ENCODE measurements around the gene FOXN3. TPM values are rescaled to one million over a fixed set of nuclear protein-coding genes. Genes with fewer than 3 reads are reported as not detected.

Gene FOXN3
- total RNA-seq, 1 experiment from 2014 or later, result 8.8 TPM

- Histone ChIP-seq H3K27me3 (ENCODE audit: control insufficient read depth, insufficient read depth, low read length) (no peaks in the 10 kb centered on the region; the same call in 1 of the 2 replicates), H3K9me3 (ENCODE audit: control insufficient read depth, insufficient read depth, low read depth, low read length) (no peaks in the 10 kb centered on the region), H3K4me3 (ENCODE audit: low read depth in 2 of 2, low read length in 2 of 2) (no peak overlapping the region), H3K4me1 (ENCODE audit: control insufficient read depth, insufficient read depth, low read length) (no peaks in the 10 kb centered on the region), H3K27ac (ENCODE audit: low read length) (no peak overlapping the region), H3K36me3 (ENCODE audit: control insufficient read depth, insufficient read depth, low read length) (no peaks in the 10 kb centered on the region)
- ChIA-PET POLR2A (no interaction called here), CTCF (no interaction called here)
- ATAC-seq (no peak), DNase-seq (ENCODE audit: low read depth, low spot score) (no peak)
- no TSS peak for BruUV-seq (replicated peaks)
- in situ Hi-C loops (cut with HindIII; ENCODE audit: low pct_unique_long_range_greater_than_20kb, low sequenced_read_pairs), result no loop called here
- no peak for TF ChIP-seq TCF7L2 (IDR thresholded peaks at IDR 0.05; ENCODE audit: low read depth, low read length)
- no peak for TF ChIP-seq POLR2AphosphoS5 (IDR thresholded peaks at IDR 0.05; ENCODE audit: low read depth, low read length)
- no peak for TF ChIP-seq SIN3A (IDR thresholded peaks at IDR 0.05; ENCODE audit: borderline replicate concordance, insufficient read depth, low read depth, low read length)
- no peak for TF ChIP-seq REST (IDR thresholded peaks at IDR 0.05; ENCODE audit: insufficient read depth in 1 of 2, low read depth in 2 of 2, low read length in 1 of 2)
- TF ChIP-seq, protein P1, sequence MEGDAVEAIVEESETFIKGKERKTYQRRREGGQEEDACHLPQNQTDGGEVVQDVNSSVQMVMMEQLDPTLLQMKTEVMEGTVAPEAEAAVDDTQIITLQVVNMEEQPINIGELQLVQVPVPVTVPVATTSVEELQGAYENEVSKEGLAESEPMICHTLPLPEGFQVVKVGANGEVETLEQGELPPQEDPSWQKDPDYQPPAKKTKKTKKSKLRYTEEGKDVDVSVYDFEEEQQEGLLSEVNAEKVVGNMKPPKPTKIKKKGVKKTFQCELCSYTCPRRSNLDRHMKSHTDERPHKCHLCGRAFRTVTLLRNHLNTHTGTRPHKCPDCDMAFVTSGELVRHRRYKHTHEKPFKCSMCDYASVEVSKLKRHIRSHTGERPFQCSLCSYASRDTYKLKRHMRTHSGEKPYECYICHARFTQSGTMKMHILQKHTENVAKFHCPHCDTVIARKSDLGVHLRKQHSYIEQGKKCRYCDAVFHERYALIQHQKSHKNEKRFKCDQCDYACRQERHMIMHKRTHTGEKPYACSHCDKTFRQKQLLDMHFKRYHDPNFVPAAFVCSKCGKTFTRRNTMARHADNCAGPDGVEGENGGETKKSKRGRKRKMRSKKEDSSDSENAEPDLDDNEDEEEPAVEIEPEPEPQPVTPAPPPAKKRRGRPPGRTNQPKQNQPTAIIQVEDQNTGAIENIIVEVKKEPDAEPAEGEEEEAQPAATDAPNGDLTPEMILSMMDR (IDR thresholded peaks at IDR 0.05), result no peak
- intact Hi-C loops (cut with micrococcal nuclease; ENCODE audit: unreplicated experiment), result no loop called here
Observed at GRCh38 chr14:89452281-89452680, 35.2 kb upstream of the FOXN3 start.

- H3K36me3 ChIP-seq (ENCODE audit: control insufficient read depth, insufficient read depth, low read length), result no peaks in the 10 kb centered on the region
- in situ Hi-C loops (cut with HindIII; ENCODE audit: low pct_unique_long_range_greater_than_20kb, low sequenced_read_pairs) (no loop called here), intact Hi-C loops (cut with micrococcal nuclease; ENCODE audit: unreplicated experiment) (no loop called here)
- H3K4me3 ChIP-seq (ENCODE audit: low read depth in 2 of 2, low read length in 2 of 2), result no peak overlapping the region
- H3K4me1 ChIP-seq (ENCODE audit: control insufficient read depth, insufficient read depth, low read length), result no peaks in the 10 kb centered on the region
- ChIA-PET CTCF (no interaction called here), POLR2A (no interaction called here)
- no TSS peak for BruUV-seq (replicated peaks)
- TF ChIP-seq TCF7L2 (IDR thresholded peaks at IDR 0.05; ENCODE audit: low read depth, low read length) (no peak), REST (IDR thresholded peaks at IDR 0.05; ENCODE audit: insufficient read depth in 1 of 2, low read depth in 2 of 2, low read length in 1 of 2) (no peak), POLR2AphosphoS5 (IDR thresholded peaks at IDR 0.05; ENCODE audit: low read depth, low read length) (no peak), SIN3A (IDR thresholded peaks at IDR 0.05; ENCODE audit: borderline replicate concordance, insufficient read depth, low read depth, low read length) (no peak)
- TF ChIP-seq, protein P1 (IDR thresholded peaks at IDR 0.05), result no peak
- DNase-seq (ENCODE audit: low read depth, low spot score) (no peak), ATAC-seq (no peak)
- no peak overlapping the region for H3K27ac ChIP-seq (ENCODE audit: low read length)
- no peaks in the 10 kb centered on the region; the same call in 1 of the 2 replicates for H3K27me3 ChIP-seq (ENCODE audit: control insufficient read depth, insufficient read depth, low read length)
- no peaks in the 10 kb centered on the region for H3K9me3 ChIP-seq (ENCODE audit: control insufficient read depth, insufficient read depth, low read depth, low read length)
Observed at GRCh38 chr14:89451229-89451628, 34.2 kb upstream of the FOXN3 start.
